H9 (cell line): ENCODE data around the gene EEF1G. TPM values are rescaled to one million over a fixed set of nuclear protein-coding genes. Genes with fewer than 3 reads are reported as not detected.

Experiments used
- DNase-seq: peaks from one replicate; pipeline ENCODE4 v3.0.0-alpha.2; 2017
- H2AFZ ChIP-seq: one replicate; pipeline ENCODE4 v1.6.1; 2013; ENCODE audit warnings: mild to moderate bottlenecking, low read length, control low read depth, moderate library complexity
- H2AK5ac ChIP-seq: 2 replicates; pipeline ENCODE4 v1.6.1; 2013; ENCODE audit warnings: low read length, control low read depth, mixed read lengths; ENCODE audit not compliant: insufficient read length
- H2BK120ac ChIP-seq: one replicate; pipeline ENCODE4 v1.6.1; 2013; ENCODE audit warnings: low read depth, mild to moderate bottlenecking, low read length, control low read depth, inconsistent platforms; ENCODE audit not compliant: poor library complexity, severe bottlenecking
- H2BK12ac ChIP-seq: 2 replicates; pipeline ENCODE4 v1.6.1; 2013; ENCODE audit warnings: low read length, control low read depth, mixed read lengths, low read depth; ENCODE audit not compliant: insufficient read length
- H2BK15ac ChIP-seq: 2 replicates; pipeline ENCODE4 v1.6.1; 2013; ENCODE audit warnings: low read depth, low read length, control low read depth
- H2BK20ac ChIP-seq: one replicate; pipeline ENCODE4 v1.6.1; 2013; ENCODE audit warnings: low read depth, mild to moderate bottlenecking, low read length, control low read depth, inconsistent platforms; ENCODE audit not compliant: poor library complexity, severe bottlenecking
- H2BK5ac ChIP-seq: 2 replicates; pipeline ENCODE4 v1.6.1; 2013; ENCODE audit warnings: low read length, control low read depth, mixed read lengths; ENCODE audit not compliant: insufficient read length
- H3K14ac ChIP-seq: 2 replicates; pipeline ENCODE4 v1.6.1; 2013; ENCODE audit warnings: low read length, control low read depth; ENCODE audit not compliant: insufficient read depth
- H3K18ac ChIP-seq: 2 replicates; pipeline ENCODE4 v1.6.1; 2013; ENCODE audit warnings: low read depth, mild to moderate bottlenecking, mixed read lengths, low read length, control low read depth; ENCODE audit not compliant: insufficient read length
- H3K23ac ChIP-seq: 2 replicates; pipeline ENCODE4 v1.6.1; 2013; ENCODE audit warnings: low read length, control low read depth, mixed read lengths, low read depth; ENCODE audit not compliant: insufficient read length
- H3K23me2 ChIP-seq: 2 replicates; pipeline ENCODE4 v1.6.1; 2013; ENCODE audit warnings: low read depth, mild to moderate bottlenecking, mixed read lengths, low read length, control low read depth; ENCODE audit not compliant: insufficient read length, poor library complexity, severe bottlenecking
- H3K27ac ChIP-seq: 2 replicates; pipeline ENCODE4 v1.5.1; 2013; ENCODE audit warnings: low read length, control low read depth, mixed read lengths, low read depth; ENCODE audit not compliant: insufficient read length
- H3K27me3 ChIP-seq: 2 replicates; pipeline ENCODE4 v1.6.1; 2013; ENCODE audit warnings: low read length, control low read depth, inconsistent platforms; ENCODE audit not compliant: insufficient read depth
- H3K4ac ChIP-seq: 2 replicates; pipeline ENCODE4 v1.6.1; 2013; ENCODE audit warnings: low read depth, mild to moderate bottlenecking, control low read depth, inconsistent platforms, low read length, moderate library complexity
- H3K4me1 ChIP-seq: 2 replicates; pipeline ENCODE4 v1.6.1; 2013; ENCODE audit warnings: low read length, control low read depth, inconsistent platforms; ENCODE audit not compliant: insufficient read depth
- H3K4me2 ChIP-seq: 2 replicates; pipeline ENCODE4 v1.6.1; 2013; ENCODE audit warnings: low read length, control low read depth, mixed read lengths; ENCODE audit not compliant: insufficient read length, insufficient read depth
- H3K56ac ChIP-seq: 2 replicates; pipeline ENCODE4 v1.6.1; 2013; ENCODE audit warnings: low read depth, mild to moderate bottlenecking, mixed read lengths, low read length, control low read depth; ENCODE audit not compliant: insufficient read length
- H3K79me1 ChIP-seq: 2 replicates; pipeline ENCODE4 v1.6.1; 2013; ENCODE audit warnings: low read depth, mild to moderate bottlenecking, moderate library complexity, low read length, control low read depth, inconsistent platforms; ENCODE audit not compliant: insufficient read depth, poor library complexity, severe bottlenecking
- H3K79me2 ChIP-seq: 2 replicates; pipeline ENCODE4 v1.6.1; 2013; ENCODE audit warnings: low read length, control low read depth, inconsistent platforms; ENCODE audit not compliant: insufficient read depth
- H3K9ac ChIP-seq: 2 replicates; pipeline ENCODE4 v1.6.1; 2013; ENCODE audit warnings: low read length, control low read depth, mixed read lengths; ENCODE audit not compliant: insufficient read length; ENCODE audit errors: extremely low read depth
- H3K9me3 ChIP-seq: one replicate; pipeline ENCODE4 v1.6.1; 2013; ENCODE audit warnings: low read depth, low read length, inconsistent platforms; ENCODE audit not compliant: control insufficient read depth
- H3T11ph ChIP-seq: one replicate; pipeline ENCODE4 v1.6.1; 2013; ENCODE audit warnings: mild to moderate bottlenecking, low read length, control low read depth, inconsistent platforms
- H4K20me1 ChIP-seq: one replicate; pipeline ENCODE4 v1.6.1; 2013; ENCODE audit not compliant: control insufficient read depth, insufficient read length, insufficient read depth
- H4K5ac ChIP-seq: 2 replicates; pipeline ENCODE4 v1.6.1; 2013; ENCODE audit warnings: low read depth, mild to moderate bottlenecking, mixed read lengths, low read length, control low read depth; ENCODE audit not compliant: insufficient read length
- H4K8ac ChIP-seq: replicated peaks from 2 replicates; pipeline ENCODE4 v1.6.1; 2013; ENCODE audit warnings: low read length, control low read depth, mixed read lengths, low read depth; ENCODE audit not compliant: insufficient read length
- H4K91ac ChIP-seq: 2 replicates; pipeline ENCODE4 v1.6.1; 2013; ENCODE audit warnings: low read depth, mild to moderate bottlenecking, moderate library complexity, mixed read lengths, low read length, control low read depth; ENCODE audit not compliant: insufficient read length
- H3K27ac Mint-ChIP-seq, 3 experiments: 2 replicates in 2 of 3; 3 replicates in 1 of 3; pipeline ENCODE4 v1.8.0; 2020 to 2021; ENCODE audit warnings: mixed read lengths in 3 of 3, mild to moderate bottlenecking in 1 of 3, moderate library complexity in 1 of 3
- H3K27me3 Mint-ChIP-seq: 2 replicates; pipeline ENCODE4 v1.8.0; 2021; ENCODE audit warnings: low read depth, mild to moderate bottlenecking, moderate library complexity, mixed read lengths
- H3K36me3 Mint-ChIP-seq, 3 experiments: 2 replicates in 2 of 3; 3 replicates in 1 of 3; pipeline ENCODE4 v1.8.0; 2020 to 2021; ENCODE audit warnings: low read depth in 3 of 3, mixed read lengths in 3 of 3; ENCODE audit not compliant: insufficient read depth in 1 of 3
- H3K4me1 Mint-ChIP-seq, 2 experiments: 2 replicates each; pipeline ENCODE4 v1.8.0; 2020; ENCODE audit warnings: mixed read lengths in 2 of 2
- H3K4me3 Mint-ChIP-seq, 2 experiments: 2 replicates in 1 of 2; 3 replicates in 1 of 2; pipeline ENCODE4 v1.8.0; 2020 to 2021; ENCODE audit warnings: mild to moderate bottlenecking in 2 of 2, mixed read lengths in 2 of 2, moderate library complexity in 1 of 2
- H3K9me3 Mint-ChIP-seq, 2 experiments: 2 replicates in 1 of 2; 3 replicates in 1 of 2; pipeline ENCODE4 v1.8.0; 2020; ENCODE audit warnings: mild to moderate bottlenecking in 2 of 2, mixed read lengths in 2 of 2, moderate library complexity in 1 of 2
- CTCF ChIP-seq: fragments of 200-600 bp; sonication (generic); conservative IDR thresholded peaks from 3 replicates; pipeline ENCODE4 v1.8.0; 2021; ENCODE audit warnings: antibody characterized with exemption, mild to moderate bottlenecking
- WGBS: extraction: QIAGEN DNeasy Blood & Tissue Kit; methylation state at CpG from one replicate; pipeline ENCODE4 v1.1.7; 2013; ENCODE audit warnings: missing lambda C conversion rate, low lambda C conversion rate, mixed read lengths; ENCODE audit not compliant: insufficient read length; ENCODE audit errors: extremely low coverage; 5-methylcytosine and 5-hydroxymethylcytosine counted together
- total RNA-seq: library from RNA; stranded (reverse); gene quantifications from 2 replicates; pipeline ENCODE4 v1.2.1, GENCODE V29; 2021

EEF1G gene
- total RNA-seq, 1 experiment from 2014 or later = 1,790 TPM

- H3T11ph ChIP-seq = peak overlapping the region; percentile 46
- peaks cover 51 to 66% of the 10 kb centered on the region in 2 experiments for H3K4me1 Mint-ChIP-seq
- peak overlapping the region; percentile 28 to 68 for H3K4me3 Mint-ChIP-seq
- H2BK12ac ChIP-seq = peak overlapping the region; percentile 95
- H3K27me3 ChIP-seq = peaks cover 9% of the 10 kb centered on the region; the same call in 1 of the 2 replicates
- no peak overlapping the region for H2BK5ac ChIP-seq
- H4K5ac ChIP-seq = no peak overlapping the region
- H3K9me3 Mint-ChIP-seq = no peaks in the 10 kb centered on the region; a peak in 1 of 5 replicates
- no peak overlapping the region for H2AFZ ChIP-seq
- peaks cover 5 to 30% (median 22%) of the 10 kb centered on the region in 3 experiments for H3K36me3 Mint-ChIP-seq
- H2AK5ac ChIP-seq = no peak overlapping the region
- DNase-seq = peak; percentile 84
- peak overlapping the region; percentile 74 to 99 (median 95) for H3K27ac Mint-ChIP-seq
- peak overlapping the region; percentile 1 for H3K27ac ChIP-seq
- H3K79me1 ChIP-seq = no peaks in the 10 kb centered on the region
- TF ChIP-seq CTCF = no peak
- peaks cover 2% of the 10 kb centered on the region for H4K20me1 ChIP-seq
- H3K23me2 ChIP-seq = no peaks in the 10 kb centered on the region
- H3K9ac ChIP-seq = peak overlapping the region; percentile 14
- no peak overlapping the region for H4K8ac ChIP-seq
- H3K27me3 Mint-ChIP-seq = peaks cover 33% of the 10 kb centered on the region
- no peaks in the 10 kb centered on the region for H3K9me3 ChIP-seq
- H2BK120ac ChIP-seq = peak overlapping the region; percentile 93
- H4K91ac ChIP-seq = peak overlapping the region; percentile 73
- WGBS = no CpG with 5 or more reads among the region's 15 CpGs
- H3K23ac ChIP-seq = no peak overlapping the region
- peak overlapping the region; percentile 79; the same call in 1 of the 2 replicates for H3K4ac ChIP-seq
- no peaks in the 10 kb centered on the region for H3K79me2 ChIP-seq
- no peak overlapping the region for H3K56ac ChIP-seq
- peak overlapping the region; percentile 90 for H3K14ac ChIP-seq
- H3K18ac ChIP-seq = peak overlapping the region; percentile 95
- peak overlapping the region; percentile 44 for H3K4me2 ChIP-seq
- 0 out of 2 replicates have a peak overlapping the region, but pooled peaks have one; percentile 0 for H2BK15ac ChIP-seq
- H3K4me1 ChIP-seq = peaks cover 22% of the 10 kb centered on the region; the same call in 1 of the 2 replicates
- peak overlapping the region; percentile 97 for H2BK20ac ChIP-seq
These were observed 20.4 kb downstream of the EEF1G start for GRCh38 chr11:62553080-62553838.
